Erythroblast (primary cell): ENCODE results near the gene ZNF408.

Source experiments
- GATA1 ChIP-seq: IDR thresholded peaks from 2 replicates; pipeline ENCODE4 v1.6.1; 2011; ENCODE audit warnings: low read depth, mild to moderate bottlenecking, control low read depth, low read length, moderate library complexity
- POLR2A ChIP-seq: IDR thresholded peaks from 2 replicates; pipeline ENCODE4 v1.6.1; 2011; ENCODE audit warnings: mild to moderate bottlenecking, low read length

DNA sequence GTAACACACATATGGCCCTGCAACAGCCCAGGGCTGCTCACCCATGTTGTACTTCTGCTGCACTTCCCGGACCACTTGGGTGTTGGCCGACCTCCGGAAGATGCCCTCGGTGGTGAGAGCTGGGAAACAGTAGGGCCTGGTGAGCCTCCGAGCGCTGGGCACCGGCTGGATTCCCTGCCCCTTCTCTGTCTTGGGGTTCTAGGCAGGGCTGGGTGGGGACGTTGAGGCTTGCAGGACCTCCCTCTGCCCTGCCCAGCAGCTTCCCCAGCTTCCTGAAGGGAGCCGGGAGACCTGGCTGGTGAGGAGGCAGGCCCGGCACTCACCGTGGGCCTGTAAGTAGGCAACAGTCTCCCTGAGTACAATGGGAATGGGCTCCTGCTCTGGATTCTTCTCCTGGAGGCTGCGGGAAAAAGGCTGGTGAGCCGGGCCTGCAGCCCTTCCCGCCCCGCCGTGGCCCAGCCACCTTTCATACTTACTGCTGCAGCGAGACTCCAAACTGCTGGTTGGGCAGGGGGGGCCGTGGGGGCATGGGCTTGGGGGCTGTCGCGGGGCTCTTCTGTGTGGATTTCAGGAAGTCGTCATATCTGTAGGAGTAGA lies 20.6 kb upstream of the ZNF408 start:
- TF ChIP-seq POLR2A (no peak), GATA1 (no peak)
